ENCODE measurements around the gene KCNQ1. TPM values are rescaled to one million over a fixed set of nuclear protein-coding genes. Genes with fewer than 3 reads are reported as not detected.

KCNQ1 gene
- total RNA-seq, 1 donor from 2014 or later: 0.86 TPM

DNA sequence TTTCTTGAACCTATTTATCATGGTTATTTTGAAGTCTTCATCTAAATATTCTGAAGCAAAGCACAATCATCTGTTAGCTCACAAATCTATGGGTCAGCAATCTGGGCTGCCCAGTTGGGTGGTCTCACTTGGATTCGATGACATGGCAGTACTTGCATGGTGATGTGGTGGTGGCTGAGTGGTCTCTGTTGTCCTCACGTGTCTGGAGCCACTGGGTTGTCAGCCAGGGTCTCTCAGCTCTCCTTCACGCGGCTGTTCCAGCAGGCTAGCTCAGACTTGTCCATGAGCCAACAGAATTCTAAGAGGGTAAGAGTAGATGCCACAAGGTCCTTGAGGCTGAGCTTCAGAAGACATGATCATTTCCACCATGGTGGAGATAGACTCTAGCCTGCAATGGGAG is 321.4 kb downstream of the KCNQ1 start:
- no peak overlapping the region for H3K4me3 Mint-ChIP-seq
- peaks cover 5% of the 10 kb centered on the region for H3K9me3 Mint-ChIP-seq
- H3K27ac Mint-ChIP-seq (ENCODE audit: unreplicated experiment): no peak overlapping the region
- H3K27me3 Mint-ChIP-seq (ENCODE audit: low read depth): no peaks in the 10 kb centered on the region
- TF ChIP-seq, protein P1, sequence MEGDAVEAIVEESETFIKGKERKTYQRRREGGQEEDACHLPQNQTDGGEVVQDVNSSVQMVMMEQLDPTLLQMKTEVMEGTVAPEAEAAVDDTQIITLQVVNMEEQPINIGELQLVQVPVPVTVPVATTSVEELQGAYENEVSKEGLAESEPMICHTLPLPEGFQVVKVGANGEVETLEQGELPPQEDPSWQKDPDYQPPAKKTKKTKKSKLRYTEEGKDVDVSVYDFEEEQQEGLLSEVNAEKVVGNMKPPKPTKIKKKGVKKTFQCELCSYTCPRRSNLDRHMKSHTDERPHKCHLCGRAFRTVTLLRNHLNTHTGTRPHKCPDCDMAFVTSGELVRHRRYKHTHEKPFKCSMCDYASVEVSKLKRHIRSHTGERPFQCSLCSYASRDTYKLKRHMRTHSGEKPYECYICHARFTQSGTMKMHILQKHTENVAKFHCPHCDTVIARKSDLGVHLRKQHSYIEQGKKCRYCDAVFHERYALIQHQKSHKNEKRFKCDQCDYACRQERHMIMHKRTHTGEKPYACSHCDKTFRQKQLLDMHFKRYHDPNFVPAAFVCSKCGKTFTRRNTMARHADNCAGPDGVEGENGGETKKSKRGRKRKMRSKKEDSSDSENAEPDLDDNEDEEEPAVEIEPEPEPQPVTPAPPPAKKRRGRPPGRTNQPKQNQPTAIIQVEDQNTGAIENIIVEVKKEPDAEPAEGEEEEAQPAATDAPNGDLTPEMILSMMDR (conservative IDR thresholded peaks at IDR 0.05): no peak
- H3K4me1 Mint-ChIP-seq: peaks cover 4% of the 10 kb centered on the region
- no peak for DNase-seq (ENCODE audit: low read depth, low spot score)
- no peaks in the 10 kb centered on the region for H3K36me3 Mint-ChIP-seq (ENCODE audit: low read depth)

DNA sequence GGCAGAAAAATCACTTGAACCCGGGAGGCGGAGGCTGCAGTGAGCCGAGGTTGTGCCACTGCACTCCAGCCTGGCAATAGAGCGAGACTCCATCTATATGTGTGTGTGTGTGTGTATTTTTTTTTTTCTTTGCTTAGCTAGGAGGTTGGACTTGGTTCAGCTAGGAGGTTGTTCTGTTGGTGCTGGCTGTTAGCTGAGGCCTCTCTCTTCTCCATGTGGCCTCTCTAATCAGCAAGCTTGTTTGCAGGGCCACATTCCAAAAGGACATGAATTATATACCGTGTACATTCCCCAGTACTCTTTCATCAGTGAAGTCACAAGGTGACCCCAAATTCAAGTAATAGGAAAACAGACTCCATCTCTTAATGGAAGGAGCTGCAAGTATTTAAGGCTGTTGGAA is 322.3 kb downstream of the KCNQ1 start:
- H3K36me3 Mint-ChIP-seq (ENCODE audit: low read depth): no peaks in the 10 kb centered on the region
- DNase-seq (ENCODE audit: low read depth, low spot score): no peak
- H3K9me3 Mint-ChIP-seq: peaks cover 5% of the 10 kb centered on the region
- H3K4me1 Mint-ChIP-seq: peaks cover 9% of the 10 kb centered on the region
- no peak overlapping the region for H3K4me3 Mint-ChIP-seq
- no peaks in the 10 kb centered on the region for H3K27me3 Mint-ChIP-seq (ENCODE audit: low read depth)
- TF ChIP-seq, protein P1 (conservative IDR thresholded peaks at IDR 0.05): no peak
- no peak overlapping the region for H3K27ac Mint-ChIP-seq (ENCODE audit: unreplicated experiment)

DNA sequence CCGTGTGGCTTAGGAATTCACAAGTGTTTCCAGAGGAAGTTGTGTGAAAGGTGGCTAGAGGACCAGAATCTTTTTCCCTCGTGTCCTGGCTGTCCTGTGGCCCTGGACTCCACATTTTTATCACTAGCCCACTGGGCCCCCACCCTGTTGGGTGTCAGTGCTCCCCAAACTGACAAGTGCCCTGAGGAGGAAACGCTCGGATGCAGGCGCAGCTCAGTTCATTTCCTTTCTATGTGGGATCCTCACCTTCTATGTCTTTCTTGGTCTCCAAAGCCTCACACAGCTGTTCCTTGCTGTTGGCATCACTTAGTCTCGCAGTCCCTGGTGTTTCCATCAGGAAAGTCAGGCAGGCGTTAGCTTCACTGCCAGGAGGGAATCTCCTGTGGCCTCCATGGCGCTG is 323.0 kb downstream of the KCNQ1 start:
- Mint-ChIP-seq H3K36me3 (ENCODE audit: low read depth) (no peaks in the 10 kb centered on the region), H3K27ac (ENCODE audit: unreplicated experiment) (no peak overlapping the region), H3K27me3 (ENCODE audit: low read depth) (no peaks in the 10 kb centered on the region), H3K4me1 (peaks cover 9% of the 10 kb centered on the region), H3K4me3 (no peak overlapping the region), H3K9me3 (peaks cover 5% of the 10 kb centered on the region)
- TF ChIP-seq, protein P1 (conservative IDR thresholded peaks at IDR 0.05): no peak
- no peak for DNase-seq (ENCODE audit: low read depth, low spot score)

DNA sequence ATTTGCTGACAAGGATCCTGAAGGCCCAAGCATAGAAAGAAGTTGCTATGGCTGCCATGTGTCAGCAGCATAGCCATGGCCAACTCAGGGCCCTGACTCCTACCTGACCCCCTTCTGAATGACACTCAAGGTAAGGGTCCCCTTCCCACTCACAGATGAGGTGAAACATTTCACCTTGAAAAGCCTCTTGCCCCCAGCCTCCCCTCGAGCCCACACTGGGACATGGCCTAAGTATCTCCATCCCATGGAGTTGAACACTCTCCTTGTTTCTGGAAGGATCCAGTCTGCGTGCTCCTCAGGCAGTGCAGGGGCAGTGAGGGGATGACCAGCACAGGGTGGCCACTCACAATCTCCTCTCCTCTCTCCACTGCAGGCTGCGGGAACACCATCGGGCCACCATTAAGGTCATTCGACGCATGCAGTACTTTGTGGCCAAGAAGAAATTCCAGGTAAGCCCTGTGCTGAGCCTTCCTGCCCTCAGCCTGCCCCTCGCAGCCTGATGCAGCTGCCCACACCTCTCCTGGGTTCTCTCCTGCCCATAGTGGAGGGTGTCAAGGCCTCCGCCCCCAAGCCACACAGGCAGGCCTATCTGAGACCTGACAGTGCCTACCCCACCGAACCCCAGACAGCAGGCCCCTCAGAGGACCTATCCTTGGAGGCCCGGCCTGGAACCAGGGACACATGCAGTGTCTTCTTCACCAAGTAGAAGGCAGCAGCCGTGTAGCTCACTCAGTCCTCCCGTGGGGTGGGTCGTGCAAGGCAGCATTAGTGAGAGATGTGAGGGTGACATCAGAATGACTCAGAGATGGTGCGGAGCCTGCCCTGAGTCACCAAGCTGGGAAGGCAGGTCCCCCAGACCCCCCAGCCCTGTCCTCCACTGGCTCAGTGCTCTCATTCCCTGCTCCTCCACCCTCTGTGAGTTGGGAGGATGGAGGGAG is 323.9 kb downstream of the KCNQ1 start:
- DNase-seq (ENCODE audit: low read depth, low spot score): no peak
- peaks cover 9% of the 10 kb centered on the region for H3K4me1 Mint-ChIP-seq
- no peaks in the 10 kb centered on the region for H3K27me3 Mint-ChIP-seq (ENCODE audit: low read depth)
- TF ChIP-seq, protein P1 (conservative IDR thresholded peaks at IDR 0.05): no peak
- H3K36me3 Mint-ChIP-seq (ENCODE audit: low read depth): no peaks in the 10 kb centered on the region
- H3K9me3 Mint-ChIP-seq: peaks cover 5% of the 10 kb centered on the region
- no peak overlapping the region for H3K4me3 Mint-ChIP-seq
- H3K27ac Mint-ChIP-seq (ENCODE audit: unreplicated experiment): peak overlapping the region; percentile 30

DNA sequence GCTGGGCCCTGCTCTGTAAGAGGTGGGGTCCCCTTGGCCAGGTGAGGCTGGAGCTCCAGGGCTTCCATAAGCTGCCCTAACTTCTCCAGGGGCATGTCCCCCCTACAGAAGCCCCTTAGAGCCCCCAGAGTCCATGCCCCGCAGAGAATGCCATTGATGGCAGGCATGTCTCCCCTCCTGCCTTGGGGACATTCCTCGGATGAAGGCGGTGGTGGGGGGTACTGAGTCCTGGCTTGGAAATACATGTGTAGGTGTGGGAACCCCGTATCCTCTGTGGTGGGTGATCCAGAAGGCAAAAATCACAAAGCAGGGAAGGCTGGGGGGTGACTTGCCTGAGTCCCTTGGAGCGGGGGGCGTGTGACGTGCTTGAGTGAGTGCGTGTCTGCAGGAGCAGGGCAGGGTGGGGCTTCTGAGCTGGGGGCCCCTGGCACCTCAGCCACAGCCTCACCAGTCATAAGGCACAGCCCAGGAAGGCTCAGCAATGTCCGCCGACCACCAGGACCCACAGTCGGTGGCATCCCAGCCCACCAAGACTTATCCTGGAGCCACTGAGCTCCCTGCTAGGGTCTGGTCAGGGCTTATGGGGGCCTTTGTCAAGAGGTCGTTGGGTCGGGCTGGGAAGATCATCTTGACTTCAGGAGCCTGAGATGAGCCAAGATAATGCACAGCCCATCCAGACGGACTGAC is 324.7 kb downstream of the KCNQ1 start:
- peaks cover 9% of the 10 kb centered on the region for H3K4me1 Mint-ChIP-seq

More for the DNA sequence above, 324.7 kb downstream of the KCNQ1 start:
- DNase-seq (ENCODE audit: low read depth, low spot score): no peak
- Mint-ChIP-seq H3K4me3 (no peak overlapping the region), H3K27ac (ENCODE audit: unreplicated experiment) (no peak overlapping the region), H3K27me3 (ENCODE audit: low read depth) (no peaks in the 10 kb centered on the region), H3K9me3 (peaks cover 5% of the 10 kb centered on the region), H3K36me3 (ENCODE audit: low read depth) (no peaks in the 10 kb centered on the region)
- TF ChIP-seq, protein P1 (conservative IDR thresholded peaks at IDR 0.05): no peak
